Spleen (tissue), 11 donors: ENCODE results near the gene MMP15. TPM values are rescaled to one million over a fixed set of nuclear protein-coding genes. Genes with fewer than 3 reads are reported as not detected.

Experiments used
- DNase-seq: peaks from one replicate; pipeline ENCODE4 v3.0.0-alpha.2; 2020
- H3K27ac ChIP-seq, 8 donors: fragments of 200-600 bp; sonication (generic) in 7 of 8; 1 replicate in 4 of 8; 2 replicates in 4 of 8; pipeline versions ENCODE4 v1.5.0 to v1.8.0; 2016 to 2021; ENCODE audit warnings: inconsistent platforms in 4 of 8, mild to moderate bottlenecking in 4 of 8, moderate library complexity in 1 of 8
- H3K27me3 ChIP-seq, 7 donors: fragments of 200-600 bp; sonication (generic) in 6 of 7; replicated peaks in 1 of 7; 1 replicate in 4 of 7; 2 replicates in 3 of 7; pipeline versions ENCODE4 v1.5.0 to v1.8.0; 2016 to 2021; ENCODE audit warnings: inconsistent platforms in 3 of 7, mild to moderate bottlenecking in 1 of 7
- H3K36me3 ChIP-seq, 6 donors: fragments of 200-600 bp; sonication (generic) in 5 of 6; 1 replicate in 4 of 6; 2 replicates in 2 of 6; pipeline versions ENCODE4 v1.5.0 to v1.8.0; 2016 to 2021; ENCODE audit warnings: inconsistent platforms in 2 of 6
- H3K4me1 ChIP-seq, 6 donors: fragments of 200-600 bp; sonication (generic) in 5 of 6; 1 replicate in 3 of 6; 2 replicates in 3 of 6; pipeline versions ENCODE4 v1.5.0 to v1.8.0; 2016 to 2021; ENCODE audit warnings: inconsistent platforms in 3 of 6
- H3K4me3 ChIP-seq, 8 donors: fragments of 200-600 bp; sonication (generic) in 7 of 8; 1 replicate in 4 of 8; 2 replicates in 4 of 8; pipeline versions ENCODE4 v1.5.0 to v1.8.0; 2016 to 2021; ENCODE audit warnings: inconsistent platforms in 4 of 8, mild to moderate bottlenecking in 4 of 8, moderate library complexity in 2 of 8
- H3K9me3 ChIP-seq, 8 donors: fragments of 200-600 bp; sonication (generic) in 7 of 8; 1 replicate in 4 of 8; 2 replicates in 4 of 8; pipeline versions ENCODE4 v1.5.0 to v1.8.0; 2016 to 2021; ENCODE audit warnings: inconsistent platforms in 4 of 8
- POLR2A ChIP-seq, 3 donors: fragments of 450-650 bp; IDR thresholded peaks; one replicate each; pipeline ENCODE4 v1.5.1; 2017; ENCODE audit warnings: antibody characterized with exemption in 3 of 3, mild to moderate bottlenecking in 1 of 3
- POLR2AphosphoS5 ChIP-seq, 3 donors: sonication (generic); formaldehyde crosslinking; IDR thresholded peaks; one replicate each; pipeline ENCODE4 v1.5.1; 2017; ENCODE audit warnings: antibody characterized with exemption in 3 of 3
- WGBS, 5 donors: extraction: QIAGEN DNeasy Blood & Tissue Kit in 3 of 5; methylation state at CpG; one replicate each; pipeline versions ENCODE4 v1.1.5 to v1.1.7; 2013 to 2018; 5-methylcytosine and 5-hydroxymethylcytosine counted together
- intact Hi-C: fragments of 100-400 bp; cut with DNase I; formaldehyde crosslinking; loops from one replicate; pipeline ENCODE4 v1.15.0; 2023; ENCODE audit warnings: low total_unique reads
- polyA plus RNA-seq, 3 donors: library from polyadenylated mRNA; stranded (reverse); fragments of 200-250 nt; gene quantifications; one replicate each; pipeline ENCODE4 v1.2.1, GENCODE V29; 2013
- total RNA-seq, 7 donors: library from RNA; depleted of rRNA in 3 of 7; stranded (reverse); fragments of >200 nt in 3 of 7; fragmentation: NEBNext Ultra II Directional in 4 of 7; extraction: Animal tissue kit (Norgen Biotek cat#: 25700) in 4 of 7; gene quantifications; one replicate each; pipeline versions ENCODE4 v1.1.0 to v1.2.1, GENCODE V29; 2016 to 2021
- TF ChIP-seq, protein P1 (sequence below), 11 experiments: fragments of 200-600 bp in 7 of 11; fragments of 450-650 bp in 4 of 11; sonication (generic) in 4 of 11; IDR thresholded peaks in 8 of 11; conservative IDR thresholded peaks in 3 of 11; 1 replicate in 7 of 11; 2 replicates in 4 of 11; pipeline versions ENCODE4 v1.4.0 to v1.8.0; 2016 to 2021; ENCODE audit warnings: antibody characterized with exemption in 11 of 11, inconsistent platforms in 4 of 11, mild to moderate bottlenecking in 1 of 11
- donor health status: healthy with polysubstance abuse.
- donor health status: DM: no; HTN: no; CAD: no; lungs with moderate emphysema.
- donor health status: DM: no; HTN: no; CAD: no.
- donor health status: Bipolar disorder and iron deficiency.
- donor health status: healthy.
- donor health status: DM: no; HTN: no; CAD: no.
- donor health status: DM: yes; HTN: yes; CAD: no.

The MMP15 gene
- total and polyA plus RNA-seq, 10 donors: 2.3 to 24.2 (median 14.0) TPM

DNA sequence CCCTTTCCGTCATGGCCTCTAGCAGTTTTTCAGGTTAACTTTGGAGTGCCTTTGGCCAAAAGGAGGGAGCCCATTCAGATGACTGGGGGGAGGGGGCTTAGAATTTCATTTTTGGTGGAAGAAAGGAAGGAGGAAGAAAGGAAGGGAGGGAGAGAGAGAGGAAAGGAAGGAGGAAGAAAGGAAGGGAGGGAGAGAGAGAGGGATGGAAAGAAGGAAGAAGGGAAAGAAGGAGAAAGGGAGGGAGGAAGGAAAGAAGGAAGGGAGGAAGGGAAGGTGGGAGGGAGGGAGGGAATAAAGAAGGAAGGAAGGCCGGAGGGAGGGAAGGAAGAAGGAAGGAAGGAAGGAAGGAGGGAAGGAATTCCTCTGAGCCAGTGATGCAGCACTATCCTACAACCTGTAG lies 25.7 kb downstream of the MMP15 start:
- Histone ChIP-seq H3K4me3 (no peak overlapping the region), H3K27ac (no peak overlapping the region), H3K36me3 (no peaks in the 10 kb centered on the region), H3K9me3 (no peaks in the 10 kb centered on the region), H3K4me1 (peaks cover 8 to 35% (median 22%) of the 10 kb centered on the region in 6 donors), H3K27me3 (no peaks in the 10 kb centered on the region)
- DNase-seq: no peak
- intact Hi-C loops: no loop called here
- TF ChIP-seq, protein P1, sequence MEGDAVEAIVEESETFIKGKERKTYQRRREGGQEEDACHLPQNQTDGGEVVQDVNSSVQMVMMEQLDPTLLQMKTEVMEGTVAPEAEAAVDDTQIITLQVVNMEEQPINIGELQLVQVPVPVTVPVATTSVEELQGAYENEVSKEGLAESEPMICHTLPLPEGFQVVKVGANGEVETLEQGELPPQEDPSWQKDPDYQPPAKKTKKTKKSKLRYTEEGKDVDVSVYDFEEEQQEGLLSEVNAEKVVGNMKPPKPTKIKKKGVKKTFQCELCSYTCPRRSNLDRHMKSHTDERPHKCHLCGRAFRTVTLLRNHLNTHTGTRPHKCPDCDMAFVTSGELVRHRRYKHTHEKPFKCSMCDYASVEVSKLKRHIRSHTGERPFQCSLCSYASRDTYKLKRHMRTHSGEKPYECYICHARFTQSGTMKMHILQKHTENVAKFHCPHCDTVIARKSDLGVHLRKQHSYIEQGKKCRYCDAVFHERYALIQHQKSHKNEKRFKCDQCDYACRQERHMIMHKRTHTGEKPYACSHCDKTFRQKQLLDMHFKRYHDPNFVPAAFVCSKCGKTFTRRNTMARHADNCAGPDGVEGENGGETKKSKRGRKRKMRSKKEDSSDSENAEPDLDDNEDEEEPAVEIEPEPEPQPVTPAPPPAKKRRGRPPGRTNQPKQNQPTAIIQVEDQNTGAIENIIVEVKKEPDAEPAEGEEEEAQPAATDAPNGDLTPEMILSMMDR (IDR thresholded peaks at IDR 0.05 in 8 of 11, conservative IDR thresholded peaks at IDR 0.05 in 3 of 11): no peak
- no peak for TF ChIP-seq POLR2AphosphoS5 (IDR thresholded peaks at IDR 0.05)
- TF ChIP-seq POLR2A (IDR thresholded peaks at IDR 0.05): no peak
- WGBS, 5 donors: 53 to 73% (median 61%) methylated on average over 2 of the region's 2 CpGs

DNA sequence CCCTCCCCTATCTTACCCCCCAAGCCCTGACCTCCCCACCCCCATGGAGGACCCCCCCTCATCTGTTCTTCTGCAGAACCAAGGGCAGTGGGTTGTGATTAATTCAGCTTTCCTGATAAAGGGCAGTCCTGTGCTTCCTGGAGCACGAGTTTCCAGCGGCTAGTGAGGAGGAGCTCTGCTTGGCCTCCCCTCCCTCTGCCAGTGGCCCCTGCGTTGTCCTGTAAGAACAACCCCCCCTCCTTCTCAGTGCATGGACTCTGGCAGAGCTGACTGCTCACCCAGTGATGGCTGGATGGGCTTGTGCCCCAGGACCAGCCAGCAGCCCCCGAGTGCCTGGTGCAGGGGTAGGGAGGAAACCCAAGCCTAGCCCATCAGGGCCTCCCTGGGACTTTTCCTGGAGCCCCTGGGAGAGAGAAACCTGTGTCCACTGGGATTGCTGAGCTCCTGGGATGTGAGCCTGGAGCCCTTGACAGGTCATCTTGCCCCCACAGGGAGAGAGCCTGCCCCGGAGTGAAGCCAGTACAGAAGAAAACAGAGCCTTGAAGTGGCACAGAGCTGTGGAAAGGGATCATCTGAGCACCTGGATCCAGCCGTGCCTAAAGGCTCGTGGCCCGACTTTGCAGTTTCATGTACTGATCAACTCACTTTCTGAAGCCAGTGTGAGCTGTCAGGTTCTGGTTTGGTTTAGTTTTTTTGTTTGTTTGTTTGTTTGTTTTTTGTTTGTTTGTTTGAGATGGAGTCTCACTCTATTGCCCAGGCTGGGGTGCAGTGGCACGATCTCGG lies 26.5 kb downstream of the MMP15 start:
- peak; percentile 56 for DNase-seq
- intact Hi-C loops: no loop called here
- H3K27me3 ChIP-seq: no peaks in the 10 kb centered on the region
- no peak for TF ChIP-seq POLR2AphosphoS5 (IDR thresholded peaks at IDR 0.05)
- TF ChIP-seq, protein P1 (IDR thresholded peaks at IDR 0.05 in 8 of 11, conservative IDR thresholded peaks at IDR 0.05 in 3 of 11): no peak
- TF ChIP-seq POLR2A (IDR thresholded peaks at IDR 0.05): no peak
- H3K27ac ChIP-seq: no peak overlapping the region
- WGBS, 5 donors: 67 to 83% (median 77%) methylated on average over 7 to 10 of the region's 10 CpGs
- peaks cover 5 to 28% (median 18%) of the 10 kb centered on the region in 6 donors for H3K4me1 ChIP-seq
- no peaks in the 10 kb centered on the region for H3K9me3 ChIP-seq
- H3K4me3 ChIP-seq: no peak overlapping the region
- no peaks in the 10 kb centered on the region for H3K36me3 ChIP-seq

DNA sequence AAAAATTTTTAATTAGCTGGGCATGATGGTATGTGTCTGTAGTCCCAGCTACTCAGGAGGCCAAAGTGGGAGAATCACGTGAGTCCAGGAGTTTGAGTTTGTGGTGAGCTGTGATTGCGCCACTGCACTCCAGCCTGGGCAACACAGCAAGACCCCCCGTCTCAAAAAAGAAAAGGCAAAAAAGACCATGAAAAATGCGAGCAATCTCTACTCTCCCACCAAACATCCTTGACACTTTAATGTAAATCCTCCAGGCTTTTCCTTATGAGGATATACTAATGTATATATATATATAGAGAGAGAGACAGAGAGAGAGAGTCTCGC lies 28.1 kb downstream of the MMP15 start:
- DNase-seq: no peak
- peaks cover 0 to 12% (median 5%) of the 10 kb centered on the region in 6 donors for H3K4me1 ChIP-seq
- H3K9me3 ChIP-seq: no peaks in the 10 kb centered on the region
- H3K4me3 ChIP-seq: no peak overlapping the region
- intact Hi-C loops: no loop called here
- TF ChIP-seq POLR2AphosphoS5 (IDR thresholded peaks at IDR 0.05) (no peak), POLR2A (IDR thresholded peaks at IDR 0.05) (no peak)
- TF ChIP-seq, protein P1 (IDR thresholded peaks at IDR 0.05 in 8 of 11, conservative IDR thresholded peaks at IDR 0.05 in 3 of 11): no peak
- WGBS, 5 donors: 90 to 93% (median 92%) methylated on average over 5 of the region's 5 CpGs
- no peaks in the 10 kb centered on the region for H3K36me3 ChIP-seq
- no peak overlapping the region for H3K27ac ChIP-seq
- H3K27me3 ChIP-seq: no peaks in the 10 kb centered on the region

DNA sequence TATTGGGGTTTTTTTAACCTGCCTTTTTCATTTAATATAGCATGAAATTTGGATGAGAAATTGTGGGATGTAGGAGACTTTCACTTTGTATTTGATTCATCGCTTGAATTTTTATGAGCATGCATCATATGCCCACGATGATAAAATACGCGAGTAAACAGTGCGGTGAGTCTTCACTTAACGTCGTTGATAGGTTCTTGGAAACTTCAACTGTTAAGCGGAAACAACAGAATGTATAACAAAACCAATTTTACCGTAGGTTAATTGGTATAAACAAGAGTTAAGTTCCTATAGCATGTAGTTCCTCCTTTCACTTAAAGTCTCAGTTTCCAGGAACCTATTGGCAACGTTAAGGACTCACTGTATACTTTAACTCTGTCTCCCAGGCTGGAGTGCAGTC lies 28.7 kb downstream of the MMP15 start:
- H3K27me3 ChIP-seq: no peaks in the 10 kb centered on the region
- H3K36me3 ChIP-seq: no peaks in the 10 kb centered on the region
- no peaks in the 10 kb centered on the region for H3K9me3 ChIP-seq
- no peak for DNase-seq
- 48 to 67% (median 52%) methylated on average over 10 of the region's 10 CpGs for WGBS, 5 donors
- no peak overlapping the region for H3K4me3 ChIP-seq
- H3K27ac ChIP-seq: no peak overlapping the region
- peaks cover 0 to 5% (median 0%) of the 10 kb centered on the region in 6 donors for H3K4me1 ChIP-seq
- TF ChIP-seq POLR2A (IDR thresholded peaks at IDR 0.05) (no peak), POLR2AphosphoS5 (IDR thresholded peaks at IDR 0.05) (no peak)
- TF ChIP-seq, protein P1 (IDR thresholded peaks at IDR 0.05 in 8 of 11, conservative IDR thresholded peaks at IDR 0.05 in 3 of 11): no peak
- intact Hi-C loops: no loop called here
